Lung (tissue), 12 donors: ENCODE results near the gene ANGPTL2. TPM values are rescaled to one million over a fixed set of nuclear protein-coding genes. Genes with fewer than 3 reads are reported as not detected.
A peak's percentile ranks its signal among the peaks of the same experiment; 100 is the strongest.

Experiments
- ATAC-seq: fragments of 200-7000 bp; cut with Tn5 transposase; one replicate; pipeline ENCODE4 v1.9.1; 2020; ENCODE audit warnings: moderate number of reproducible peaks; ENCODE audit not compliant: insufficient read depth, low FRiP score
- DNase-seq, 3 donors: peaks; one replicate each; pipeline ENCODE4 v3.0.0-alpha.2; 2013 to 2017
- H3K27ac ChIP-seq, 2 donors: one replicate each; pipeline ENCODE4 v1.5.1; 2013; ENCODE audit warnings: mild to moderate bottlenecking in 2 of 2, moderate library complexity in 2 of 2, control low read depth in 1 of 2, inconsistent platforms in 1 of 2, low read depth in 1 of 2, low read length in 1 of 2
- H3K27me3 ChIP-seq, 3 donors: one replicate each; pipeline ENCODE4 v1.5.1; 2013; ENCODE audit warnings: low read length in 2 of 3; ENCODE audit not compliant: control insufficient read depth in 3 of 3, insufficient read depth in 3 of 3
- H3K36me3 ChIP-seq, 4 donors: one replicate each; pipeline ENCODE4 v1.5.1; 2013; ENCODE audit warnings: low read length in 4 of 4, mild to moderate bottlenecking in 1 of 4, moderate library complexity in 1 of 4; ENCODE audit not compliant: control insufficient read depth in 4 of 4, insufficient read depth in 4 of 4
- H3K4me1 ChIP-seq, 5 donors: one replicate each; pipeline ENCODE4 v1.5.1; 2013; ENCODE audit warnings: low read length in 5 of 5, mild to moderate bottlenecking in 2 of 5, moderate library complexity in 1 of 5; ENCODE audit not compliant: control insufficient read depth in 5 of 5, insufficient read depth in 5 of 5
- H3K4me3 ChIP-seq: one replicate; pipeline ENCODE4 v1.5.1; 2013; ENCODE audit warnings: mild to moderate bottlenecking, control low read depth, moderate library complexity
- H3K9ac ChIP-seq, 2 donors: one replicate each; pipeline ENCODE4 v1.5.1; 2013; ENCODE audit warnings: low read length in 2 of 2, control low read depth in 1 of 2; ENCODE audit not compliant: insufficient read depth in 1 of 2
- H3K9me3 ChIP-seq, 4 donors: one replicate each; pipeline ENCODE4 v1.5.1; 2013; ENCODE audit warnings: low read length in 3 of 4, mild to moderate bottlenecking in 1 of 4, moderate library complexity in 1 of 4; ENCODE audit not compliant: control insufficient read depth in 4 of 4, insufficient read depth in 3 of 4
- CTCF ChIP-seq: IDR thresholded peaks from 2 replicates; pipeline ENCODE4 v1.5.1; 2012; ENCODE audit warnings: mild to moderate bottlenecking; ENCODE audit errors: control extremely low read depth, extremely low read depth
- WGBS, 2 donors: extraction: QIAGEN DNeasy Blood & Tissue Kit; methylation state at CpG; one replicate each; pipeline ENCODE4 v1.1.7; 2013; 5-methylcytosine and 5-hydroxymethylcytosine counted together
- polyA plus RNA-seq, 2 donors: library from polyadenylated mRNA; stranded (reverse); fragments of 200-250 nt; gene quantifications; one replicate each; pipeline ENCODE4 v1.2.1, GENCODE V29; 2013
- total RNA-seq, 2 donors: library from RNA; depleted of rRNA in 1 of 2; stranded (reverse); fragments of >200 nt in 1 of 2; gene quantifications; one replicate each; pipeline ENCODE4 v1.2.1, GENCODE V29; 2014 to 2021
- donor health status: control.
- donor health status: control.
- donor health status: Bipolar disorder and iron deficiency.
- donor health status: healthy.
- donor health status: DM: yes; HTN: yes; CAD: no.

The ANGPTL2 gene
- total and polyA plus RNA-seq, 4 donors: 7.5 to 18.8 (median 11.0) TPM

DNA sequence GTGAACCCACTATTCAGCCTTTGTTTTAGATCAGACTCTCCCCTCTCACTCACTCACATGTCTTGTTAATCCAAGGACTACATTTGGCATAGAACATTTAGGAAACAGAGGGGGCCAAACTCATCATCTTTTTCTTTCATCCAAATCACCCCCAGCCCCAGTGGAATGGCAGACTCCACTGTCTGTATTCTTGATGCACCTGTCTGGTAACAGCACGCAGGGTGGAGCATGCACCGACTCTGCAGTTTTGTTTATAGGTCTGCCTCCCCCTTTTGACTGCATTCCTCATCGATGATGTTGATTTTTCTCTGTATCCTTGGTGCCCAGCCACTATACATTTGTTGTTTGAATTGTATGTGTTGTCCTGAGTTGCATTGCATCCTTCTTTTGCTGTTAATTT, 66.0 kb downstream of the ANGPTL2 start:
- Histone ChIP-seq H3K27ac (no peak overlapping the region), H3K36me3 (peaks cover 0 to 2% (median 0%) of the 10 kb centered on the region in 4 donors), H3K9me3 (no peaks in the 10 kb centered on the region), H3K4me3 (no peak overlapping the region), H3K27me3 (no peaks in the 10 kb centered on the region), H3K9ac (no peak overlapping the region), H3K4me1 (peaks cover 13 to 25% (median 15%) of the 10 kb centered on the region in 5 donors)
- ATAC-seq (no peak), DNase-seq (no peak)
- no peak for TF ChIP-seq CTCF
- WGBS, 2 donors: 88 to 96% methylated on average over 3 of the region's 3 CpGs

DNA sequence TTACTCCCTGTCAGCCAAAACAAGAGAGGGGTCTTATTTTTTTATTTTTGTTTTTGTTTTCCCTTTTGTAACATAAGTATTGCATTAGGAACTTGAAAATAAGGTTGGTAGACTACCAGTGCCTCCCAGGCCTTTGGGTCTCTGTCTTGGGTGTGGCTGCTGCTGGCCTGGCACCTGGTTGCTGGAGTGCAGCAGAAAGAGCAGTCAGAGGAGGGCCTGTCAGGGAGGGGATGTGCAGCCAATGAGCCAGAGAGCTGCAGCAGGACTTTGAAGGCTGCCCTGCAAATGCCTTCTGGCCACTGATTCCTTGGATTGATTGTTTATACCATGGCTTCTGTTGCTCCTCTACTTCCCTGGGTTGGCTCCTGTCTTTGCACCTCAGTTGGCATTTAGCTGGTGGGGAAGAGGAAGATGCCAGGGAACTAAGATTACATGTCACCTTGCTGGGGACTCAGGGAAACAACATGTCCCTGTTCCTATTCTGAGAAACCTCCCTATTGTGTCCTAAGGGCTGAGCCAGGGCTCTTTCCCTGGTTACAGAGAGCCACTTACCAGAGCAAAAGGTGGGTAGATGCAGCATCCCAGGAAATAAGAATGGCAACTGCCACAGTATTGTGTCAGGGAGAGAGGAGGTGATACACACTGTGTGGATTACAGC, 66.6 kb downstream of the ANGPTL2 start:
- no peak overlapping the region for H3K27ac ChIP-seq
- H3K36me3 ChIP-seq: peaks cover 0 to 2% (median 0%) of the 10 kb centered on the region in 4 donors
- no peak overlapping the region for H3K4me3 ChIP-seq
- ATAC-seq (no peak), DNase-seq (no peak)
- peaks cover 13 to 25% (median 15%) of the 10 kb centered on the region in 5 donors for H3K4me1 ChIP-seq
- no peaks in the 10 kb centered on the region for H3K27me3 ChIP-seq
- no peaks in the 10 kb centered on the region for H3K9me3 ChIP-seq
- TF ChIP-seq CTCF: no peak
- H3K9ac ChIP-seq: no peak overlapping the region

- no peak overlapping the region for H3K9ac ChIP-seq
- H3K27ac ChIP-seq: peak overlapping the region in 1 of 2 donors; percentile 21
- peaks cover 12 to 32% (median 16%) of the 10 kb centered on the region in 5 donors for H3K4me1 ChIP-seq
- no peaks in the 10 kb centered on the region for H3K9me3 ChIP-seq
- no peaks in the 10 kb centered on the region for H3K27me3 ChIP-seq
- H3K36me3 ChIP-seq: peaks cover 0 to 2% (median 0%) of the 10 kb centered on the region in 4 donors
- no peak for TF ChIP-seq CTCF
- ATAC-seq (no peak), DNase-seq (no peak)
- 80 to 82% methylated on average over 5 of the region's 5 CpGs for WGBS, 2 donors
- no peak overlapping the region for H3K4me3 ChIP-seq
These were observed 68.5 kb downstream of the ANGPTL2 start for GRCh38 chr9:127053960-127054359.
